HCT116 (cell line): ENCODE results near the gene B4GALNT4. TPM values are rescaled to one million over a fixed set of nuclear protein-coding genes. Genes with fewer than 3 reads are reported as not detected.
"Not testable (repeated sequence)": the region's sequence is repeated elsewhere in the genome, so short reads cannot be mapped to it uniquely, and the experiment has no call there.

ENCODE experiments used
- ATAC-seq: fragments of 200-7000 bp; cut with Tn5 transposase; 2 replicates; pipeline ENCODE4 v1.9.1; 2020; ENCODE audit warnings: mild to moderate bottlenecking, moderate library complexity
- BruUV-seq: library from RNA; stranded (reverse); fragments of 400-500 nt; replicated peaks from 2 replicates; lab custom pipeline; 2021; lab: Mats Ljungman, UMichigan
- CTCF ChIA-PET: fragments of 300-600 bp; sonication (Branson Sonifier 250); formaldehyde crosslinking; loops from one replicate; lab custom pipeline; 2021; ENCODE audit warnings: antibody characterized with exemption; lab: Charles Lee
- POLR2A ChIA-PET: fragments of 300-600, 350-600 bp; sonication (Branson Sonifier 250); formaldehyde crosslinking; loops from one replicate; lab custom pipeline; 2021; ENCODE audit warnings: antibody characterized with exemption; lab: Charles Lee
- RAD21 ChIA-PET, 2 experiments: fragments of 300-600 bp; sonication (Branson Sonifier 250); formaldehyde crosslinking; loops; one replicate each; lab custom pipeline; 2023; ENCODE audit warnings: low total read pairs in 2 of 2; ENCODE audit not compliant: uncharacterized antibody in 2 of 2, unreplicated experiment in 2 of 2, low non-redundant PET in 1 of 2; lab: Charles Lee
- DNase-seq: peaks from one replicate; pipeline ENCODE4 v3.0.0-alpha.2; 2010; ENCODE audit warnings: low read depth, low spot score
- H2AFZ ChIP-seq: fragments of 200-600 bp; shearing (Covaris generic), sonication (generic); 2 replicates; pipeline ENCODE4 v1.6.1; 2017; ENCODE audit warnings: low read depth, mixed run types, mixed read lengths, antibody characterized with exemption, low read length; ENCODE audit not compliant: poor library complexity, severe bottlenecking
- H3K27ac ChIP-seq: 2 replicates; pipeline ENCODE4 v1.5.1; 2012; ENCODE audit warnings: low read depth, low read length
- H3K27me3 ChIP-seq: fragments of 200-600 bp; sonication (generic); 2 replicates; pipeline ENCODE4 v1.6.1; 2016; ENCODE audit warnings: mixed run types, low read length, mixed read lengths; ENCODE audit not compliant: insufficient read depth
- H3K36me3 ChIP-seq, 2 experiments: fragments of 200-500 bp in 1 of 2; fragments of 200-600 bp in 1 of 2; sonication (Bioruptor generic) in 1 of 2; sonication (generic) in 1 of 2; 2 replicates each; pipeline versions ENCODE4 v1.5.1 to v1.6.1; 2014 to 2016; ENCODE audit warnings: low read length in 2 of 2, inconsistent platforms in 1 of 2, mixed read lengths in 1 of 2, mixed run types in 1 of 2; ENCODE audit not compliant: insufficient read depth in 2 of 2, control insufficient read depth in 1 of 2
- H3K4me1 ChIP-seq, 2 experiments: fragments of 200-600 bp in 1 of 2; sonication (generic) in 1 of 2; 2 replicates each; pipeline versions ENCODE4 v1.5.1 to v1.6.1; 2012 to 2017; ENCODE audit warnings: low read length in 2 of 2, inconsistent platforms in 1 of 2, mild to moderate bottlenecking in 1 of 2, mixed read lengths in 1 of 2, mixed run types in 1 of 2, moderate library complexity in 1 of 2; ENCODE audit not compliant: insufficient read depth in 2 of 2, control insufficient read depth in 1 of 2
- H3K4me2 ChIP-seq: fragments of 200-600 bp; sonication (generic); 2 replicates; pipeline ENCODE4 v1.6.1; 2017; ENCODE audit warnings: mixed run types, low read length, mixed read lengths
- H3K4me3 ChIP-seq, 2 experiments: fragments of 200-600 bp in 1 of 2; sonication (generic) in 1 of 2; replicated peaks in 1 of 2; 2 replicates each; pipeline ENCODE4 v1.5.1; 2011 to 2016; ENCODE audit warnings: low read length in 2 of 2, control low read depth in 1 of 2, low read depth in 1 of 2, mild to moderate bottlenecking in 1 of 2, mixed read lengths in 1 of 2, mixed run types in 1 of 2
- H3K79me2 ChIP-seq: fragments of 200-600 bp; sonication (generic); 2 replicates; pipeline ENCODE4 v1.6.1; 2017; ENCODE audit warnings: mild to moderate bottlenecking, mixed run types, low read length, moderate library complexity, mixed read lengths; ENCODE audit not compliant: insufficient read depth
- H3K9ac ChIP-seq: fragments of 200-600 bp; sonication (generic); 2 replicates; pipeline ENCODE4 v1.6.1; 2016; ENCODE audit warnings: low read length, mixed read lengths
- H3K9me2 ChIP-seq: fragments of 200-600 bp; sonication (generic), shearing (Covaris generic); 2 replicates; pipeline ENCODE4 v1.6.1; 2017; ENCODE audit warnings: mixed run types, mild to moderate bottlenecking, moderate library complexity; ENCODE audit not compliant: insufficient read depth
- H3K9me3 ChIP-seq, 2 experiments: fragments of 200-500 bp in 1 of 2; fragments of 200-600 bp in 1 of 2; sonication (Bioruptor generic) in 1 of 2; sonication (generic) in 1 of 2; 2 replicates each; pipeline ENCODE4 v1.6.1; 2014 to 2017; ENCODE audit warnings: low read length in 2 of 2, mixed read lengths in 2 of 2, inconsistent platforms in 1 of 2, low read depth in 1 of 2, mild to moderate bottlenecking in 1 of 2, mixed run types in 1 of 2, moderate library complexity in 1 of 2; ENCODE audit not compliant: control insufficient read depth in 1 of 2, insufficient read depth in 1 of 2
- H4K20me1 ChIP-seq: fragments of 200-600 bp; sonication (generic), shearing (Covaris generic); 2 replicates; pipeline ENCODE4 v1.6.1; 2017; ENCODE audit warnings: mixed run types, mild to moderate bottlenecking, moderate library complexity; ENCODE audit not compliant: insufficient read depth
- CEBPB ChIP-seq: IDR thresholded peaks from 2 replicates; pipeline ENCODE4 v1.6.1; 2012; ENCODE audit warnings: low read depth
- EGR1 ChIP-seq: IDR thresholded peaks from 2 replicates; pipeline ENCODE4 v1.6.1; 2012; ENCODE audit warnings: low read depth
- EZH2phosphoT487 ChIP-seq: fragments of 200-600 bp; IDR thresholded peaks from 2 replicates; pipeline ENCODE4 v1.6.1; 2018; ENCODE audit warnings: antibody characterized with exemption, borderline replicate concordance
- YY1 ChIP-seq: IDR thresholded peaks from 2 replicates; pipeline ENCODE4 v1.6.1; 2011; ENCODE audit warnings: low read length, low read depth, moderate library complexity, mild to moderate bottlenecking; ENCODE audit not compliant: insufficient replicate concordance; ENCODE audit errors: extremely low read depth
- ZFX ChIP-seq: fragments of 450-650 bp; IDR thresholded peaks from 2 replicates; pipeline ENCODE4 v1.6.1; 2017
- intact Hi-C: fragments of 100-400 bp; cut with micrococcal nuclease; formaldehyde crosslinking; loops from 2 replicates; pipeline ENCODE4 v1.10.0; 2022
- total RNA-seq: library from RNA; stranded (reverse); gene quantifications from one replicate; pipeline ENCODE4 v1.2.1, GENCODE V29; 2021; ENCODE audit not compliant: unreplicated experiment

The B4GALNT4 gene
- total RNA-seq, 1 experiment from 2014 or later, result 54.3 TPM

GRCh38 chr11:346529-346928 lies 22.8 kb upstream of the B4GALNT4 start:
- intact Hi-C loops, result no loop called here
- POLR2A ChIA-PET, result interaction anchor here (1.4 kb wide), 1 partner anchor 10 kb away, joined by 3 read pairs; no protein-coding TSS in a partner anchor

GRCh38 chr11:349270-349954 lies 19.9 kb upstream of the B4GALNT4 start:
- BruUV-seq, H3K4me3 ChIP-seq, DNase-seq, POLR2A ChIA-PET, H3K27ac ChIP-seq, H3K79me2 ChIP-seq, H3K9me2 ChIP-seq, CTCF ChIA-PET, H3K9me3 ChIP-seq, RAD21 ChIA-PET, ATAC-seq, intact Hi-C loops, H2AFZ ChIP-seq, H3K9ac ChIP-seq, H3K4me1 ChIP-seq, H3K4me2 ChIP-seq, H3K27me3 ChIP-seq, H4K20me1 ChIP-seq, H3K36me3 ChIP-seq: not testable (repeated sequence)

More at GRCh38 chr11:346529-346928, 22.8 kb upstream of the B4GALNT4 start:
- Histone ChIP-seq H4K20me1 (no peaks in the 10 kb centered on the region), H3K9ac (no peak overlapping the region), H3K4me1 (no peaks in the 10 kb centered on the region), H3K27me3 (no peaks in the 10 kb centered on the region), H3K9me3 (no peaks in the 10 kb centered on the region), H3K4me3 (no peak overlapping the region), H3K9me2 (no peaks in the 10 kb centered on the region), H3K27ac (no peak overlapping the region), H3K79me2 (no peaks in the 10 kb centered on the region), H2AFZ (no peak overlapping the region), H3K4me2 (no peak overlapping the region), H3K36me3 (no peaks in the 10 kb centered on the region)
- TF ChIP-seq CEBPB (no peak), EZH2phosphoT487 (no peak), EGR1 (no peak), YY1 (no peak), ZFX (no peak)
- no peak for DNase-seq
- RAD21 ChIA-PET, result no interaction called here
- no TSS peak for BruUV-seq
- ATAC-seq, result no peak
- CTCF ChIA-PET, result no interaction called here

GRCh38 chr11:350033-350722 lies 19.1 kb upstream of the B4GALNT4 start:
- H3K27me3 ChIP-seq, intact Hi-C loops, H3K9ac ChIP-seq, RAD21 ChIA-PET, H3K9me3 ChIP-seq, H2AFZ ChIP-seq, BruUV-seq, H3K4me1 ChIP-seq, DNase-seq, H3K27ac ChIP-seq, H3K36me3 ChIP-seq, H3K9me2 ChIP-seq, H3K79me2 ChIP-seq, H3K4me3 ChIP-seq, ATAC-seq, POLR2A ChIA-PET, H3K4me2 ChIP-seq, CTCF ChIA-PET, H4K20me1 ChIP-seq: not testable (repeated sequence)
